Tibial nerve (tissue), 3 donors: ENCODE data around the gene CD300LD.

Source experiments
- POLR2A ChIP-seq, 2 donors: fragments of 450-650 bp; IDR thresholded peaks; one replicate each; pipeline ENCODE4 v1.6.1; 2017; ENCODE audit warnings: antibody characterized with exemption in 2 of 2, mild to moderate bottlenecking in 2 of 2, moderate library complexity in 2 of 2
- TF ChIP-seq, protein P1 (sequence below), 5 experiments: fragments of 200-600 bp in 3 of 5; fragments of 450-650 bp in 2 of 5; sonication (generic) in 3 of 5; IDR thresholded peaks; one replicate each; pipeline ENCODE4 v1.5.1; 2016 to 2019; ENCODE audit warnings: antibody characterized with exemption in 5 of 5, mild to moderate bottlenecking in 3 of 5, moderate library complexity in 2 of 5

DNA sequence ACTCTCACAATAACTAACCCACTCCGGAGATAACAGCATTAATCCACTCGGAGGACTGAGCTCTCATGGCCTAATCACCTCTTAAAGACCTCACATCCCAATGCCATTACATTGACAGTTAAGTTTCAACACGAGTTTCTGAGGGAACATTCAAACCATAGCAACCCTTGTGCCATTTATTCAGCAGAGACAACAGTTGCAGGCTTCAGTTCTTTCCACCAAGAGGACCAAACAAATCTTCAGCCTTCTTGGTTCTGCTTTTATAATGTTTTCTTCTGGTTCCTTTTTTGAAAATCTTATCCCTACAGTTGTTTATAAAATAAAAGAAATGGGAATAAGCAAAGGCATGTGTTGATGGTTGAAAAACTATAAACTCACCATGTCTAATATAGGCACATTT is 33.6 kb upstream of the CD300LD start:
- no peak for TF ChIP-seq POLR2A (IDR thresholded peaks at IDR 0.05)
- TF ChIP-seq, protein P1, sequence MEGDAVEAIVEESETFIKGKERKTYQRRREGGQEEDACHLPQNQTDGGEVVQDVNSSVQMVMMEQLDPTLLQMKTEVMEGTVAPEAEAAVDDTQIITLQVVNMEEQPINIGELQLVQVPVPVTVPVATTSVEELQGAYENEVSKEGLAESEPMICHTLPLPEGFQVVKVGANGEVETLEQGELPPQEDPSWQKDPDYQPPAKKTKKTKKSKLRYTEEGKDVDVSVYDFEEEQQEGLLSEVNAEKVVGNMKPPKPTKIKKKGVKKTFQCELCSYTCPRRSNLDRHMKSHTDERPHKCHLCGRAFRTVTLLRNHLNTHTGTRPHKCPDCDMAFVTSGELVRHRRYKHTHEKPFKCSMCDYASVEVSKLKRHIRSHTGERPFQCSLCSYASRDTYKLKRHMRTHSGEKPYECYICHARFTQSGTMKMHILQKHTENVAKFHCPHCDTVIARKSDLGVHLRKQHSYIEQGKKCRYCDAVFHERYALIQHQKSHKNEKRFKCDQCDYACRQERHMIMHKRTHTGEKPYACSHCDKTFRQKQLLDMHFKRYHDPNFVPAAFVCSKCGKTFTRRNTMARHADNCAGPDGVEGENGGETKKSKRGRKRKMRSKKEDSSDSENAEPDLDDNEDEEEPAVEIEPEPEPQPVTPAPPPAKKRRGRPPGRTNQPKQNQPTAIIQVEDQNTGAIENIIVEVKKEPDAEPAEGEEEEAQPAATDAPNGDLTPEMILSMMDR (IDR thresholded peaks at IDR 0.05): no peak
